Lower leg skin (tissue), 3 donors: ENCODE measurements around the gene NPDC1.
"Not testable (repeated sequence)": the region's sequence is repeated elsewhere in the genome, so short reads cannot be mapped to it uniquely, and the experiment has no call there.

Source experiments
- CTCF ChIP-seq, 3 donors: fragments of 450-650 bp; IDR thresholded peaks; one replicate each; pipeline ENCODE4 v1.5.1; 2016; ENCODE audit warnings: antibody characterized with exemption in 3 of 3, mild to moderate bottlenecking in 3 of 3, moderate library complexity in 2 of 3
- POLR2A ChIP-seq, 2 donors: fragments of 450-650 bp; IDR thresholded peaks; one replicate each; pipeline ENCODE4 v1.6.1; 2016 to 2017; ENCODE audit warnings: antibody characterized with exemption in 2 of 2, mild to moderate bottlenecking in 1 of 2, moderate library complexity in 1 of 2

DNA sequence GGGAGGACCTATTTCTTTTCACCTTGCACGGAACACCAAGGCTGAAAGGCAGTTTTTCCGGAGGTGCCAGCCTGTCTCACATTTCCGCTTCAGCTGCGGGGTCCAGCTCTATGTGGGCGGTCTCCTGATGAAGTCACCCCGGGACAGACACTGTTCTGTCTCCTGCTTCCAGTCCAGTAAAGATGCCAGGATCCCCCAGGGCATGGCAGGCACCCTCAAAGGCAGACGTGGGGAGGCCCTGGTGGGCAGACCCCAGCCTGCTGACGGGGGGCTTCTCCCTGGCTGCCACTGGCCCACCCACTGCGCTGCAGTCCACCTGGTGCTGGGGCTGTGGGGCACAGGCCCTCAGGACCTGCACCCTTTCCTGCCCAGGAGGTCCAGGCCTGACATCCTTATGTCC, 16.8 kb upstream of the NPDC1 start:
- TF ChIP-seq CTCF, POLR2A (IDR thresholded peaks at IDR 0.05): not testable (repeated sequence)
